Right lung (tissue), 10 donors: ENCODE data around the gene FAT3. TPM values are rescaled to one million over a fixed set of nuclear protein-coding genes. Genes with fewer than 3 reads are reported as not detected.
A peak's percentile ranks its signal among the peaks of the same experiment; 100 is the strongest.

Source experiments
- DNase-seq, 2 donors: peaks; one replicate each; pipeline ENCODE4 v3.0.0-alpha.2; 2013
- long read RNA-seq, 8 donors: transcript quantifications; one replicate each; lab custom pipeline, GENCODE V29; 2026
- polyA plus RNA-seq, 5 donors: library from polyadenylated mRNA; unstranded; fragments of 120-200 nt; gene quantifications; one replicate each; pipeline versions ENCODE4 v1.2.1 to v1.2.3, GENCODE V29; 2013; ENCODE audit warnings: inconsistent platforms in 1 of 5, low replicate concordance in 1 of 5; ENCODE audit not compliant: insufficient read length in 5 of 5, insufficient read depth in 1 of 5

Gene FAT3
- polyA plus RNA-seq: 10 to 100 TPM; 36.1 to 66.7 (median 60.1) TPM
- long read RNA-seq, donor 1, partial matches to known transcripts: 0 of 1 reads
- long read RNA-seq, donor 1, other reads (novel, unspliced or antisense): 0 of 1 reads
- long read RNA-seq, donor 2, partial matches to known transcripts: 0 of 1 reads
- long read RNA-seq, donor 2, other reads (novel, unspliced or antisense): 0 of 1 reads
- long read RNA-seq, donor 3, partial matches to known transcripts: 5 of 6 reads
- long read RNA-seq, donor 3, other reads (novel, unspliced or antisense): 0 of 6 reads
- long read RNA-seq, donor 4: 0 reads
- long read RNA-seq, donor 5, partial matches to known transcripts: 28 of 37 reads
- long read RNA-seq, donor 5, other reads (novel, unspliced or antisense): 6 of 37 reads
- long read RNA-seq, donor 6, partial matches to known transcripts: 0 of 9 reads
- long read RNA-seq, donor 6, other reads (novel, unspliced or antisense): 7 of 9 reads
- long read RNA-seq, donor 7, partial matches to known transcripts: 0 of 8 reads
- long read RNA-seq, donor 7, other reads (novel, unspliced or antisense): 6 of 8 reads
- long read RNA-seq, donor 8, partial matches to known transcripts: 0 of 1 reads
- long read RNA-seq, donor 8, other reads (novel, unspliced or antisense): 0 of 1 reads

DNA sequence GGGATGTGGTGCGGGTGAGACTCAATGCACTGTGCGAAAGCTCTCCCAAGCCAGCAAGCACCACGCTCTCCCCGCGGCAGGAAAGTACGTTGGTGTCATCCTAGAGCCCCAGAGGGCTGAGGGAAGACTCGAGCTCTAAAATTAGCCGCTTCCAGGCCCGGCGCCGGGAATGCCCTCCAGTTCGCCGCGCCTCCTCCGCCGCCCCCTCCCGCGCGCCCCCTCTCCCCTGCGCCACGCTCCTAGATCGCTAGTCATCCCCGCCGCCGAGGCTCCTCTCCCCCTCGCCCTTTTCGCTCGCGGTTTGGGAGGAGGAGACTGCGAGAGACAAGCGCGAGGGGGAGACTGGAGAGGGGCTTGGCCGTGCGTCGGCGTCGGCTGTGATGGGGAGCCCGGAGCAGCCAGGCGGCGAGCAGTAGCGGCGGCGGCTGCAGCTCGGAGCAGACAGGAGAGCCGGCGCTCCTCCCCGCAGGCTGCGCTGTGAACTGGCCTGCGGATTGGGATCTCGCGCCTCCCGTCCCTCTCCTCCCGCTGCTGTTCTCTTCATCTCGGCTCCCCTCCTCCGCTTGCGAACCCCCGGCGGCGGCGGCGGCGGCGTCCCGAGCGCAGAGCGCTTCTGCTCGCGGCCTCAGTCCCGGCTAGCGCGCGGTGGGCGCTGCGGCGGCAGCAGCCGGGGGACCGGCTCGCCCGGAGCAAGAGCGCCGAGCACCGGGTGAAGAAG lies at the start of gene FAT3:
TSS of gene FAT3 (plus strand) at position 412 of the 718 bp plus-strand sequence. CDS start 127,295 bp downstream, outside the sequence.
- DNase-seq: peak; percentile 82 to 85

DNA sequence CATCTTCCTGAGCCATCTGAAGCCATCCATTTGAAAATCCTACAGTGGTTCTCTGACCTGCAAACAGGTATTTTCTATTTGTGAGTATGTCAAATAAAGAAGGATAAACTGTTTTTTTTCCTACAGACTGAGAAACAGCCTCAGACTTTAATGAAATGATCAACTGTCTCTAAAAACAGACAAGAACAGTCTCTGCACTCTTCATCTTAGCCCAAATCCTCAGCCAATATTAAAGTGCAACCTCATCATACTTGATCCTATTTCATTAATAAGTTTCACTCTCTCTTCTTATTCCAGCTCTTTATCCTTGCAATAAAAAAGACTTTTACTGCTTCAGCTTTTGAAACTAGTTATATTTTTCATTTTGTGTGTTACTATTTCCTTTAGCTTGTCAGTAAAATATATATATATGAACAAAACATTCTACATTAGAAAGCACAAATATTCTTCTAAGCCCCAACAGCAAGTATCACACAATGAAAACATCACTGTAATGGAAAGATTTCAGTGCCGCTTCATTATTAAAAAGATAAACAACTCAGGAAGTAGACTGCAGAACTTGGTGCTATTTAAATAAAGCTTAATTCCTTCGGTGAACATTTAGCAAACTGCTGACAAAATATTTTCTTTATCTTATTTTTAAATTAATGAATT lies 45.5 kb upstream of the FAT3 start:
- DNase-seq: peak; percentile 56 to 71

DNA sequence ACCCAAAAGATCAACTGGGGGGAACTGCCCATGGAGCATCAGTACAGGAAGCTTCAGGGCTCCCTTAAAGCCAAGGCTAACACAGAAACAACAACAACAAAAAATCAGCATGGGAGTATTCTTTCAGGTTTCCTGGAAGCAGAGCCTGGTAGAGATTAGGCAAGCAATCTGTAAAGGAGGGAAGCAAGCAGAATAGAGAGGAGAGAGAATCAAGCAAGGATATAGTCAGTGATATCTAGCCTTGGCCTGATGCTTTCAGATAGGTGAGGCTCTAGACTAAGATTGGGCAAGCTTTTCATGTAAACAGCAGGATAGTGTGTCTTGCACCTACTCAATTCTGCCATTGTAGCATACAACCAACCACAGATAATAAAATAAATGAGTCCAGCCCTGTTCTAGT lies 44.4 kb upstream of the FAT3 start:
- peak in 1 of 2 donors; percentile 32 for DNase-seq

DNA sequence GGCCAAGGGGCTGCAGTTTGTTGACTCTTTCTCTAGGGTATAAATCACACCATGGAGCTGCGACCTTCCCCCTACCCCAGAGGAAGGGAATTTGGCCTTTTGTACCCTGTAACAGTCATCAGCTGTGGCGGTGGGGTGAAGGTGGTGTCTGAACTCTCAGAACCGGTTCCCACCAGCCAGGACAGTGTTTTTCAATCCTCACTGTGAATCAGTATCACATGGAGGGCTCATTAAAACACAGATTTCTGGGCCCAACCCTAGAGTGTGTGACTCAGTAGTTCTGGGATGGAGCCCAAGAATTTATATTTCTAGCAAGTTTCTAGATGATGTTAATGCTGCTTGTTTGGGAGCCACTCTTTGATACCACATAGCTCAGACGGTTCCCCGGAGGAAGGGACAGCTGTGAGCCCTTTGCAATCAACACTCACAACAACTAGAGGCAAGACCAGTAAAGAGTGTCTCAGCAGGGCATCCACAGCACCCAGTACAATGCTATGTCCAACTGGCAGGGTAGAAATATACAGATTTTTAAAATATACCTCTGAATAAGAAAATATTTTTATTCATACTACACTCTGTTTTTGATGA lies 43.9 kb upstream of the FAT3 start:
- no peak for DNase-seq

DNA sequence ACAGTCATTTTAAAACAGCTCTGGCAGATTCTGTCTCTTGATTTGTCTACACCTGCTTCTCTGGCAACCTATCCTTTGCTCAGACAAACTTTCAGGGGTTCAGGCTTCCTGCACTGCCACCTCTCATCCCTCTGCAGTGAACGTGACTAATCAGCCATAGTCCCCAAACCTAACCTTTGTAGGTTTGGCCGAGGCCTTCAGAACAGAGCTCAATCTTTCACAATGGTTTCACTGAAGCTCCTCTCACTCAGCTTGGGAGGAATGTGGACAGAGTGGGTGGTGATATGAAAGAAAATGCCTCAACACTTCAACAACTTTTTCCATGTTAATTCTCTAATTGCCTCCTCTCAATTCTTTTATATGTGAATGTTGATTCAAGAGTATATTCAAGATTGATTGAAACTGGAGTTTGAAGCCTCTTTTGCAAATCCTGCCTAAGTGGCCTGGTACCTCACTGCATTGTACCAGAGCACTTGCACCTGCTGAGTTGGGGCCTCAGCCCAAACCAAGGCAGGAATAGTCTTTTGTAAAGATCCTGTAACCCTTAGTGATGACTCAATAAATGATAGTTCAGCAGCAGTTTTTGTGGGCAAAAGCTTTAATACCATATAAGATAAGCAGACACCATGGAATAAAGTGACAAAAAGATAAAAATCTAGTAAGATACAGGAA lies 33.9 kb upstream of the FAT3 start:
- DNase-seq: no peak

DNA sequence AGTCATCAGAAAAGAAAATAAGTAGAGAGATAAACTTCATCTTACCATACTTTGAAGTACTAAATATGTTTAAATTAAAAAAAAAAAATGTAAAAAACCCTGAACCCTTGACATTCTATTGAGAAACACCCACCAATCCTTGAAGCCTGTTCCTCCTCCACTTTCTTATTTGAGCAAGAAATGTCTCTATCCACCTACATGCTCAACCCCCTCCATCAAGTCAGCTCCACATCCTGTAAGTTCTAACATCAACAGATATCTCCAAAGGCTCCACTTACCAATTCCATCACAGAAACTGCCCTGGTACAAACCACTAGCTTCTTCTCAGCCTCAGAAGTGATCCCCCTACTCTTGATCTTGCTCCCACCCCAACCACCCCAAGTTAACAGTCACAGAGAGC lies 32.5 kb upstream of the FAT3 start:
- no peak for DNase-seq

DNA sequence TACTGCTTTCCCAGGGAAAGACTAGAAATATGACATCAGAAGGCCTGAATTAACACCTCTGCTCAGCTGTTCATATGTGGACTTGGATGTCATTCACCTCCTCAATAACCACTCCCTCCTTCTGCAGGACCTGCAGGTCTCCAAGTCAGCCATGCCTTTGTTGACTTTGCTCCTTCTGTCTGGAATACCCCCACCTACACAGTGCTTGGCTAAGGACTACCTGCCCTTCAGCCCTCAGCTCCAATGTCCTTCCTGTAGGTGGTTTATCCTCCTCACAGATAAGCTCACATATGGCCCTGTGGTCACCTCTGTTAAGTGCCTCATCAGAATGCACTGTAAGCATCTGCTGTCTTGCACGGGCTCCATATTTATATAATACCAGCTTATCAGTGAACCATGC lies 26.4 kb upstream of the FAT3 start:
- DNase-seq: no peak

DNA sequence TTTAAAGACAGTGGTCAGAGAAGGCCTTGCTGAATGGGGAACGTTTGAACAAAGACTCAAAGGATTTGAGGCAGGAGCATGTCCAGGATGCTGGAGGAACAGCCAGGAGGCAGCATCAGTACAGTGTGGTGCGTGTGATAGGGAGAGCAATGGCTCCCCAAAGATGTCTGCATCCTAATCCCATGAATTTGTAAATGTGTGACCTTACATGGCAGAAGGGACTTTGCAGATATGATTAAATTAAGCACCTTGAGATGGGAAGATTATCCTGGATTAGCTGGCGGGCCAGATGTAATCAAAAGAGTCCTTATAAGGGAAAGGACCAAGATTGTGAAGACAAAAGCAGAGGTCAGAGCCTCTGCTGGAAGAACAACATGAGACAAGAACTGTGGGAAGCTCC lies 24.6 kb upstream of the FAT3 start:
- no peak for DNase-seq

DNA sequence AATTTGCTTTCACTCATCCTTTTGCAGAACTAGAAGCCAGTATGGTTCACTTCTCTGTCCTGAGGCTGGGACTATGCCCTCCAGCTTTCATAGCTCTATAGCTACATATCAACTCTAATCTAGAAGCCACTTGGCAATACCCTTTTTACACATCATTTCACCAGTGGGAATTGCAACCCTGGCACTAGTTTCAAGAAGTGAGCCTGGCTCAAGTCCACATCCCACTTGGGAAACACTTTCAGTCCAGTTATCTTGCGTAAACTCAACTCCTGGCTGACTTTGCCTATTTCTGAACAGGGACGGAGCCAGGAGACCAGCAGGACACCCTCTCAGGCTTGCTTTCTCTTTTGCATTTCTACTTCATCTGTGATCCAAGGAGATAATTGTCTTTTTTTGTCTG lies 19.9 kb upstream of the FAT3 start:
- peak; percentile 71 to 81 for DNase-seq

DNA sequence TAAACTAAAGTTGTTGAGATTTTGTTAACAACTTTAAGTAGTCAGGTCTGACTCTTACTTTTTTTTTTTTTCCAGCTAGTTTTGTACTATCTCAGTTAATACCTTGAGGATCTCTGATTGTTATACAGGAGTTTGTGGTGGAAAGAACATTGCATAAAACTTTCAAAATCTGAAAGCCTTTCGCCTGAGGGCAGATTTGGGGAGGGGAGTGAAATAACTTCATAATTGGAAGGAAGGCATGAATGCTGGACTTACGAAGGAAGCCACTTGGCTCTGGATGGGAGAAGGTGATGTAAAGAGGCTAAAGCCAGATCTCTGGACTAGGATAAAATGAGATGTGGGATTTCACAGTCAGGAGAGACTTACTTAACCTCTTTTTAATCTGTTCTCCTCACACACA lies 18.2 kb upstream of the FAT3 start:
- DNase-seq: no peak

DNA sequence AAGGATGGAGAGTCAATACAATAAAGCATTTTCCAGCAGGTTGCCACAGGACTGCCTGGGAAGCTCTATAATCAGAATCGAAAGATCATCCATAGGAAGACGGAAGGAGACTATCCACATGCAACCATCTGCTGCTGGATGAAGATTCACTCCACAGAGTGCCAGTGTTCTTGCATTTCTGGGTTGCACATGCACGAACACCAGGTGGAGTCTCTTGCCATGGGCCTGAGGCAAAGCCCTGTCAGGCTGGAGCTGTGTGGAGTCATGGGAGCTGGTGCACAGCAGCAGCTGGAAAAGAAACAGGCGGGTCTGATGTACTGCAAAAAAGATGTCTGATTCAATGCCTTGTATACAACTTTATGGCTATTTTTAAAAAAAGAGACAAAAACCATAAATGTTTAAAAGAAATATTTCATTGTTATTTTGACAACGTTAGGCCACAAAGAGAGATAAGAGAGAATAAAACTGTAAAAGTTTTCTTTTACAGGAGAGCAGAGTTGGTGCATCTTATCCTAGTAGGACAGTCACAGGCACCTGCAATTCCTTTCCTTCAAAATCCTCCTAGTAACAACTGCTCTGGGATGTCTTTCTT lies 12.9 kb upstream of the FAT3 start:
- DNase-seq: no peak

DNA sequence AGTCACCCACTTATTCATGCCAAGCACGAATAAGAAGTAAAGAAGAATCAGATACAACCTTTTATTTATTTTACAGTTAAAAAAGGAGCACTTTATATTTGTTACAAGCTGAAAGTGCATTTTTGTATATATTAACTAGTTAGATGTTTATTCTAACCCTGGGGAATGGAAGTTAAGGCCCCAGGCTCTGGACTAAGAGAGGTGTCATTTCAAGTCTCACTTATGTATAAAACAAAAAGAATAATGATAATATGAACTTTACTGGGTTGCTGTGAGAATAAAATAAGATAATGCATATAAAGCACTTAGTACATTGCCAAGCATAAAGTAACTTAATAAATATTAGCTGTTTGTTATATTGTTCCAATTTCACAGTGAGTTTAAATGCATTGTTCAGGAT lies 12.1 kb upstream of the FAT3 start:
- DNase-seq: no peak

DNA sequence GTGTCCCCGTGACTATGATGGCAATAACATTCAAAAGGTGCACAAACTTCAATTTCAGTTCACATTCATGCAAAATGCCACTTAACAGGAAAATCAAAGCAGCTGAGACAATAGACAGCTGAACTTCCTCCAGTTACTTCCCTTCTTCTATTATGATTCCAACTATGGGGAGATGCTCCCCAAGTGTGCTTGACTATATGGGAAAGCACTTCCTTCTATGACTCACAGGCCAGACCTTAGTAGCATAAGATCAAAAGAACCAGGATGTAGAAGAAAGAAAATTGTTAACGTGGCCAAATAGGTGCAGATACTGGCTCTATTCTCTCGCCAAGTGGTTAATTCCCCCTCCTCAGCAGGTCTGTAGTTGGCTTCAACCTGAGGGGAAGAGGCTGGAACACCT lies 7.8 kb upstream of the FAT3 start:
- no peak for DNase-seq

DNA sequence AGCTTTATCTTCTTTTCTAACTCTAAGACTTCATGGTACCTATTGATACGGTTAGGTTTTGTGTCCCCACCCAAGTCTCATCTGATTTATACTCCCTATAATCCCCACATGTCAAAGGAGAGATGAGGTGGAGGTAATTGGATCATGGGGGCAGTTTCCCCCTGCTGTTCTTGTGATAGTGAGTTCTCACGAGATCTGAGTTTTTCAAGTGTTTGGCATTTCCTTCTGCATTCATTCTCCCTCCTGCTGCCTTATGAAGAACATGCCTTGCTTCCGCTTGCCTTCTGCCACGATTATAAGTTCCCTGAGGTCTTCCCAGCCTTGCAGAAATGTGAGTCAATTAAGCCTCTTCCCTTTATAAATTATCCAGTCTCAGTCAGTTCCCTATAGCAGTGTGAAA lies 5.1 kb upstream of the FAT3 start:
- DNase-seq: no peak

DNA sequence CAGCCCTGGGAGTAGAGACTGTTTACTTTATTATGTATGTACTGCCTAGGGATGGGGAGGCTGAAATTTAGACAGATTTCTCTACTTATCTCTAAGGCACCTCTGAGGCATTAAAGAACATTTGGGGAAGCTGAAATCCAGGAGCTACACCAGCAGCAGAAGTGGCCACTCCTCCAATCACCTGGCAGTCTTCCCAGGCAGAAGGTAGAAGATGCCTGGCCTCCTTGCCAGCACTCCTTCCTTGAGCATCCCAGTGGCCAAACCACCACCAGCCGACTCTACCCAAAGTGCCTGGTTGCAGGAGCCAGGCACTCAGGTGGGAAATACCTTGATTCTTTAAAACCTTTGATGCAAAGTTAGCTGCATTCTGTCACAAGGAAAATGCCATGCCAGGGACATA lies 1.9 kb upstream of the FAT3 start:
- DNase-seq: no peak

DNA sequence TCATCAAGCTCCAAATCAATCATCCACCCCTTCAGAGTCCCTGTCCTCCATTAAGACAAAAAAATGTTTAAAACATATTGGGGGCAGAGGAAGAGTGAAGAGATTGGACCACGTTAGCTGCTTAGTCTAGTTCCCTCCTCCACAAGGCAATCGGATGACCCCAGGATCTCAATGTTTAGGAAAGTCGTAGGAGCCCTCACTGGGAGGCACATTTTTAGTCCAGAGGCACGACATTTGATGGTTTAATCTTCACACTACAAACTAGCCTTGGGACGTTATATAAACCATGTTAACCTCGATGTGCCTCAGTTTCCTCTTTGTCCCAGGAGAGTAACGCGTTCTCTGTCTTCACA lies 588 bp upstream of the FAT3 start:
- DNase-seq: peak in 1 of 2 donors; percentile 34

DNA sequence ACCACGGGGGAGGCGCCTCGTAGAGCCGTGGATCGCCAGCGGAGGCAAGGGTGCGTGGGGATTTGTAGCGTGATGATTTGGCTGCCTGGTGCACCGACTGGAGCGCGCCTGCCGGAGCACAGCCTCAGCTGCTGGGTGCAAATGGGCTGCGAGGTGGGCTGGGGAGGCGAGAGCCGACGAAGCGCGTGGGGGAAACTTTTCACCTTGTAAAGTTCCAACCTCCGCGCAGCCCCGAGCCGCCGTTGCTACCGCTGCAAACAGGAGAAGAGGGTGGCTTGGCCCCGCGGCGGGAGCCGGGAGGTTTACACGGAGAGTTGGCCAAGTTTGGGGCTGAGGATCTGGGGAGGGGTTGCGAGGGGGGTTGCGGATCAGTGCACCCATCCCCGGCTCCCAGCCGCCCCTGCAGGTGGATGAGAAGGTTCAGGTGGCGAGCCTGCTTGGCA lies 528 bp downstream of the FAT3 start:
- no peak for DNase-seq

DNA sequence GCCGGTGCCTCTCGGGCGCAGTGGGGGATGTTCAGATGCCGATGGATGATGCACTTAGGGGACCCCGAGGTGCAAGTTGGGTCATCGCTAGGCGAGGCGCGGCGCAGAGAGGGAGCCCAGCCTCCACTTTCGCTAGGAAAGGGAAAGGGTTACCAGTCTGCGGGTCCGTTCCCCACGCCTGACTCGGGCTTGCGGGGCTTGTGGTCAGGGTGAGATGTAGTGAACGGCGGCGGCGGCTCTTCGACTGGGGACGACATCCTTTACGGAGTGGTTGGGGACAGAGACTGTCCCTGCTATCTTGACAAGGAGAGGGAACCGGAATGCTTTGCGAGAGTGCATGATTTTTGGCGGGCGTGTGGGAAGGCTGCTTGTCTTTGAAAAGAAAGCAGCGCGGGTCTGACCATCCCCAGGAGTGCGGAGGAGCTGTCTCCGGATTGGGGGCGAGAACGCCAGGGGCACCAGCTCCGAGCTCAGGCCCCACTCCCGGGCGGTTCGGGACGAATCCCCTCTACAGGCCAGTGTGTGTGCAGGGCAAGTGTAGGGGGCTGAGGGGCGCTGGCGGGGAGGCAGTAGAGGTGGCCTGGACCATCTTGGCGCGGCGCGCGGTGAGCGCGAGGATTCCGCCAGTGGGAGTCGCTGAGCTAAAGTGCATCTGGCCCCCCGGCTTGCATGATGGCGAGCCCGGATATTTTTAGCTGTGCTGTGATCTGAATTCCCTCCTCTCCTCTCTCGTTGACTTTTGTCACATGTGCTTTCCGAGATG lies 1.1 kb downstream of the FAT3 start:
- peak; percentile 54 to 59 for DNase-seq

DNA sequence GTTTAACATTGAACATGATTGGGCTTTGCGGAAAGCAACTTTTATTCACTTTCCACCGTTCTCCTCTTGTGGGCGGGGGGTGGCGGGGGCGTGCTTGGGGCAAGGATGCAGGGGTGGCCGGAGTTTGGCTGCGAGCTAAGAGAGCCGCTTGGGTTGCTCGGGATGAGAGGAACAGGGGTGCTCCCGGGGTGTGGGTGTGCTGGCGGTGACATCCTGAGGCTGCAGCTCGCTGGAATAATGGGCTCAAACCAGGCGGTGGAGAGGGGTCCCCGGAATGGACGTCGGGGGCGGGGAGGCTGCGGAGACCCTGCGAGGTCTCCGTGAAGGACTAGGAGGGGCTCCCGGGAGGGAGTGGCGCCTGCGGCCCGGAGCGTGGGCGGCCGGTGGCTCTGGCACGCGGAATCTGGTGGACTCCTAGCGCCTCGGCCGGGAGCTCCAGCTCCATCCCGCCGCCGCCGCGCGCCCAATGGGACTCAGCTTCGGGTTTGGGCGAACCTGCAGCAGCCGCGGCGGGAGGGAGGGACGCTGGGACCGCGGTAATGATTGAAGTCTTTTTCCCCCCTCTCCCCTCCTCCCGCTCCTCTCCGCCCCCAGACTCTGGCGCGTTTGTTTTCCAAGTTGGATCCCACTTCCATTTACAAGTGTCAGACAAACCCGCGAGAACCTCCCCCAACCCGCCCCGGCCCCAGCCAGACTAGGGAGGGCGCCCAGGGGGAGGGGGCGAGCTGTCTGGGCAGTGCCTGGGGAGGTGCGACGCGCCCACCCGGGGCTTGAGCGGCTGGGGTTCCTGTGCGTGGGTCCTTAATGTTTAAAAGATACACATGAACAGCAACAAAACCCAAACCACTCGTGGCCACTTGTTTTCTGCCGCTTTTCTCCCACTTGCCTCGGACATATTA lies 2.0 kb downstream of the FAT3 start:
- peak in 1 of 2 donors; percentile 28 for DNase-seq
